ENCODE data around the gene DLG4.
"Not testable (repeated sequence)": the region's sequence is repeated elsewhere in the genome, so short reads cannot be mapped to it uniquely, and the experiment has no call there.

The DLG4 gene

GRCh38 chr17:7172522-7173191 is 47.0 kb downstream of the DLG4 start:
- in situ Hi-C loops (cut with HindIII; ENCODE audit: low sequenced_read_pairs) = not testable (repeated sequence)

GRCh38 chr17:7169565-7169908 is 50.1 kb downstream of the DLG4 start:
- in situ Hi-C loops (cut with HindIII; ENCODE audit: low sequenced_read_pairs) = not testable (repeated sequence)

- in situ Hi-C loops (cut with HindIII; ENCODE audit: low sequenced_read_pairs) = not testable (repeated sequence)
Observed at GRCh38 chr17:7168841-7169564, 50.6 kb downstream of the DLG4 start.

GRCh38 chr17:7167832-7168231 is 51.8 kb downstream of the DLG4 start:
- in situ Hi-C loops (cut with HindIII; ENCODE audit: low sequenced_read_pairs) = no loop called here

- in situ Hi-C loops (cut with HindIII; ENCODE audit: low sequenced_read_pairs) = no loop called here
Observed at GRCh38 chr17:7166873-7167272, 52.8 kb downstream of the DLG4 start.

GRCh38 chr17:7159571-7159970 is 60.1 kb downstream of the DLG4 start:
- in situ Hi-C loops (cut with HindIII; ENCODE audit: low sequenced_read_pairs) = not testable (repeated sequence)

- in situ Hi-C loops (cut with HindIII; ENCODE audit: low sequenced_read_pairs) = not testable (repeated sequence)
Observed at GRCh38 chr17:7158424-7158823, 61.2 kb downstream of the DLG4 start.

GRCh38 chr17:7156342-7156940 is 63.2 kb downstream of the DLG4 start:
- in situ Hi-C loops (cut with HindIII; ENCODE audit: low sequenced_read_pairs) = no loop called here

- in situ Hi-C loops (cut with HindIII; ENCODE audit: low sequenced_read_pairs) = no loop called here
Observed at GRCh38 chr17:7147772-7148171, 71.9 kb downstream of the DLG4 start.

GRCh38 chr17:7146115-7146514 is 73.5 kb downstream of the DLG4 start:
- in situ Hi-C loops (cut with HindIII; ENCODE audit: low sequenced_read_pairs) = no loop called here

GRCh38 chr17:7144213-7144612 is 75.4 kb downstream of the DLG4 start:
- in situ Hi-C loops (cut with HindIII; ENCODE audit: low sequenced_read_pairs) = no loop called here

- in situ Hi-C loops (cut with HindIII; ENCODE audit: low sequenced_read_pairs) = no loop called here
Observed at GRCh38 chr17:7141824-7142223, 77.8 kb downstream of the DLG4 start.

GRCh38 chr17:7139400-7139799 is 80.2 kb downstream of the DLG4 start:
- in situ Hi-C loops (cut with HindIII; ENCODE audit: low sequenced_read_pairs) = loop anchor here (10.0 kb wide), 2 partner anchors 85 to 225 kb away; no protein-coding TSS in a partner anchor

GRCh38 chr17:7138800-7139381 is 80.7 kb downstream of the DLG4 start:
- in situ Hi-C loops (cut with HindIII; ENCODE audit: low sequenced_read_pairs) = loop anchor here (10.0 kb wide), 2 partner anchors 84 to 224 kb away; no protein-coding TSS in a partner anchor

GRCh38 chr17:7137171-7137943 is 82.3 kb downstream of the DLG4 start:
- in situ Hi-C loops (cut with HindIII; ENCODE audit: low sequenced_read_pairs) = loop anchor here (10.0 kb wide), 2 partner anchors 83 to 223 kb away; no protein-coding TSS in a partner anchor
